SK-N-SH (cell line): Measurements from ENCODE around the gene CADM1.

Experiments used
- JUND ChIP-seq: IDR thresholded peaks from 2 replicates; pipeline ENCODE4 v1.4.0; 2012
- MAX ChIP-seq: IDR thresholded peaks from 2 replicates; pipeline ENCODE4 v1.4.0; 2012; ENCODE audit warnings: low read depth
- PBX3 ChIP-seq: IDR thresholded peaks from 2 replicates; pipeline ENCODE4; 2012
- POLR2AphosphoS5 ChIP-seq: IDR thresholded peaks from 2 replicates; pipeline ENCODE4 v1.6.1; 2012; ENCODE audit warnings: low read depth, low read length
- REST ChIP-seq: IDR thresholded peaks from 2 replicates; pipeline ENCODE4 v1.6.1; 2012; ENCODE audit warnings: mild to moderate bottlenecking, low read depth, low read length, moderate library complexity
- RFX5 ChIP-seq: IDR thresholded peaks from 2 replicates; pipeline ENCODE4 v1.6.1; 2012; ENCODE audit warnings: mild to moderate bottlenecking, improper control_type of control experiment, low read length
- SMC3 ChIP-seq: IDR thresholded peaks from 2 replicates; pipeline ENCODE4 v1.6.1; 2012; ENCODE audit warnings: low read depth, low read length, improper control_type of control experiment
- TAF1 ChIP-seq: IDR thresholded peaks from 2 replicates; pipeline ENCODE4 v1.6.1; 2012; ENCODE audit warnings: low read depth, mild to moderate bottlenecking, low read length, moderate library complexity, borderline replicate concordance
- USF2 ChIP-seq: fragments of 150-350 bp; IDR thresholded peaks from 2 replicates; pipeline ENCODE4 v1.6.1; 2017; ENCODE audit warnings: antibody characterized with exemption, low read length, low read depth, borderline replicate concordance
- YY1 ChIP-seq: IDR thresholded peaks from 2 replicates; pipeline ENCODE4 v1.4.0; 2012; ENCODE audit warnings: low read depth, mild to moderate bottlenecking
- ZBTB33 ChIP-seq: IDR thresholded peaks from 2 replicates; pipeline ENCODE4 v1.4.0; 2012; ENCODE audit warnings: low read depth, borderline replicate concordance
- TF ChIP-seq, protein P1 (sequence below): fragments of 200-600 bp; sonication (generic); IDR thresholded peaks from 2 replicates; pipeline ENCODE4 v1.6.1; 2017; ENCODE audit warnings: antibody characterized with exemption, mild to moderate bottlenecking, moderate library complexity
- TF ChIP-seq, protein P2 (sequence below): IDR thresholded peaks from 2 replicates; pipeline ENCODE4 v1.4.0; 2012; ENCODE audit warnings: low read depth, borderline replicate concordance

GRCh38 chr11:115439969-115440540, 64.2 kb downstream of the CADM1 start:
- no peak for TF ChIP-seq MAX
- TF ChIP-seq ZBTB33: no peak
- no peak for TF ChIP-seq POLR2AphosphoS5
- TF ChIP-seq, protein P1, sequence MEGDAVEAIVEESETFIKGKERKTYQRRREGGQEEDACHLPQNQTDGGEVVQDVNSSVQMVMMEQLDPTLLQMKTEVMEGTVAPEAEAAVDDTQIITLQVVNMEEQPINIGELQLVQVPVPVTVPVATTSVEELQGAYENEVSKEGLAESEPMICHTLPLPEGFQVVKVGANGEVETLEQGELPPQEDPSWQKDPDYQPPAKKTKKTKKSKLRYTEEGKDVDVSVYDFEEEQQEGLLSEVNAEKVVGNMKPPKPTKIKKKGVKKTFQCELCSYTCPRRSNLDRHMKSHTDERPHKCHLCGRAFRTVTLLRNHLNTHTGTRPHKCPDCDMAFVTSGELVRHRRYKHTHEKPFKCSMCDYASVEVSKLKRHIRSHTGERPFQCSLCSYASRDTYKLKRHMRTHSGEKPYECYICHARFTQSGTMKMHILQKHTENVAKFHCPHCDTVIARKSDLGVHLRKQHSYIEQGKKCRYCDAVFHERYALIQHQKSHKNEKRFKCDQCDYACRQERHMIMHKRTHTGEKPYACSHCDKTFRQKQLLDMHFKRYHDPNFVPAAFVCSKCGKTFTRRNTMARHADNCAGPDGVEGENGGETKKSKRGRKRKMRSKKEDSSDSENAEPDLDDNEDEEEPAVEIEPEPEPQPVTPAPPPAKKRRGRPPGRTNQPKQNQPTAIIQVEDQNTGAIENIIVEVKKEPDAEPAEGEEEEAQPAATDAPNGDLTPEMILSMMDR: no peak
- TF ChIP-seq RFX5: no peak
- TF ChIP-seq USF2: no peak
- no peak for TF ChIP-seq PBX3
- no peak for TF ChIP-seq TAF1
- no peak for TF ChIP-seq YY1
- no peak for TF ChIP-seq REST
- TF ChIP-seq, protein P2, sequence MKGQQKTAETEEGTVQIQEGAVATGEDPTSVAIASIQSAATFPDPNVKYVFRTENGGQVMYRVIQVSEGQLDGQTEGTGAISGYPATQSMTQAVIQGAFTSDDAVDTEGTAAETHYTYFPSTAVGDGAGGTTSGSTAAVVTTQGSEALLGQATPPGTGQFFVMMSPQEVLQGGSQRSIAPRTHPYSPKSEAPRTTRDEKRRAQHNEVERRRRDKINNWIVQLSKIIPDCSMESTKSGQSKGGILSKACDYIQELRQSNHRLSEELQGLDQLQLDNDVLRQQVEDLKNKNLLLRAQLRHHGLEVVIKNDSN: no peak
- no peak for TF ChIP-seq JUND
- no peak for TF ChIP-seq SMC3
